PC-3 (cell line): ENCODE results near the gene ZDHHC15. TPM values are rescaled to one million over a fixed set of nuclear protein-coding genes. Genes with fewer than 3 reads are reported as not detected.

Experiments used
- ATAC-seq: fragments of 200-7000 bp; cut with Tn5 transposase; 2 replicates; pipeline ENCODE4 v1.9.1; 2020; ENCODE audit warnings: mild to moderate bottlenecking, moderate library complexity
- BruUV-seq: library from RNA; stranded (reverse); fragments of 400-500 nt; replicated peaks from 2 replicates; lab custom pipeline; 2021; lab: Mats Ljungman, UMichigan
- CTCF ChIA-PET: fragments of 300-600 bp; sonication (Branson Sonifier 250); formaldehyde crosslinking; loops from one replicate; lab custom pipeline; 2022; ENCODE audit warnings: antibody characterized with exemption; lab: Charles Lee
- POLR2A ChIA-PET: fragments of 300-600 bp; sonication (Branson Sonifier 250); formaldehyde crosslinking; loops from one replicate; lab custom pipeline; 2022; ENCODE audit warnings: antibody characterized with exemption; ENCODE audit not compliant: unreplicated experiment; lab: Charles Lee
- DNase-seq: peaks from one replicate; pipeline ENCODE4 v3.0.0-alpha.2; 2015
- H2AFZ ChIP-seq: fragments of 300-600 bp; sonication (generic); 2 replicates; pipeline ENCODE4 v1.6.0; 2016; ENCODE audit warnings: antibody characterized with exemption, low read length
- H3F3A ChIP-seq: fragments of 300-600 bp; sonication (generic); one replicate; pipeline ENCODE4 v1.6.0; 2017; ENCODE audit warnings: antibody characterized with exemption, low read length, control low read depth, mild to moderate bottlenecking; ENCODE audit not compliant: unreplicated experiment
- H3K27ac ChIP-seq: fragments of 300-600 bp; sonication (generic); 2 replicates; pipeline ENCODE4 v1.5.1; 2016; ENCODE audit warnings: mild to moderate bottlenecking, low read length
- H3K27me3 ChIP-seq: fragments of 300-600 bp; sonication (generic); 2 replicates; pipeline ENCODE4 v1.6.1; 2016; ENCODE audit warnings: low read length, mixed read lengths
- H3K36me3 ChIP-seq: fragments of 300-600 bp; sonication (generic); 2 replicates; pipeline ENCODE4 v1.6.1; 2016; ENCODE audit warnings: low read depth, mixed run types, low read length, mixed read lengths
- H3K4me1 ChIP-seq: fragments of 300-600 bp; sonication (generic); 2 replicates; pipeline ENCODE4 v1.5.1; 2016; ENCODE audit warnings: low read length; ENCODE audit not compliant: insufficient read depth
- H3K4me2 ChIP-seq: fragments of 300-600 bp; sonication (generic); 2 replicates; pipeline ENCODE4 v1.6.0; 2016; ENCODE audit warnings: low read length
- H3K4me3 ChIP-seq: fragments of 300-600 bp; sonication (generic); 2 replicates; pipeline ENCODE4 v1.5.1; 2016; ENCODE audit warnings: mild to moderate bottlenecking, low read length, mixed read lengths
- H3K79me2 ChIP-seq: fragments of 300-600 bp; sonication (generic); 2 replicates; pipeline ENCODE4 v1.6.1; 2017; ENCODE audit warnings: low read length, mixed read lengths
- H3K9ac ChIP-seq: fragments of 300-600 bp; sonication (generic); 2 replicates; pipeline ENCODE4 v1.6.0; 2016; ENCODE audit warnings: mild to moderate bottlenecking, low read length
- H3K9me2 ChIP-seq: fragments of 300-600 bp; sonication (generic); replicated peaks from 2 replicates; pipeline ENCODE4 v1.6.1; 2016; ENCODE audit warnings: mixed run types, low read length, mixed read lengths
- H3K9me3 ChIP-seq: fragments of 300-600 bp; sonication (generic); 2 replicates; pipeline ENCODE4 v1.6.1; 2016; ENCODE audit warnings: low read length, mixed read lengths
- H4K20me1 ChIP-seq: fragments of 300-600 bp; sonication (generic); 2 replicates; pipeline ENCODE4 v1.6.1; 2016; ENCODE audit warnings: low read length, mixed read lengths
- CTCF ChIP-seq: fragments of 300-600 bp; sonication (generic); conservative IDR thresholded peaks from 2 replicates; pipeline ENCODE4 v1.5.1; 2017; ENCODE audit warnings: antibody characterized with exemption, low read depth, mild to moderate bottlenecking, low read length
- EZH2 ChIP-seq: fragments of 300-600 bp; sonication (generic); IDR thresholded peaks from one replicate; pipeline ENCODE4 v1.6.1; 2017; ENCODE audit warnings: antibody characterized with exemption, mild to moderate bottlenecking, low read length; ENCODE audit not compliant: unreplicated experiment
- EZH2phosphoT487 ChIP-seq: fragments of 300-600 bp; sonication (generic); IDR thresholded peaks from 2 replicates; pipeline ENCODE4 v1.6.1; 2018; ENCODE audit warnings: mild to moderate bottlenecking, antibody characterized with exemption, low read length, borderline replicate concordance
- intact Hi-C: fragments of 100-400 bp; cut with micrococcal nuclease; formaldehyde crosslinking; loops from 2 replicates; pipeline ENCODE4 v1.9.0; 2023
- total RNA-seq: library from RNA; depleted of rRNA; stranded (reverse); fragments of >200 nt; gene quantifications from 2 replicates; pipeline ENCODE4 v1.2.3, GENCODE V29; 2014

ZDHHC15 gene
- total RNA-seq, 1 experiment from 2014 or later: not detected

DNA sequence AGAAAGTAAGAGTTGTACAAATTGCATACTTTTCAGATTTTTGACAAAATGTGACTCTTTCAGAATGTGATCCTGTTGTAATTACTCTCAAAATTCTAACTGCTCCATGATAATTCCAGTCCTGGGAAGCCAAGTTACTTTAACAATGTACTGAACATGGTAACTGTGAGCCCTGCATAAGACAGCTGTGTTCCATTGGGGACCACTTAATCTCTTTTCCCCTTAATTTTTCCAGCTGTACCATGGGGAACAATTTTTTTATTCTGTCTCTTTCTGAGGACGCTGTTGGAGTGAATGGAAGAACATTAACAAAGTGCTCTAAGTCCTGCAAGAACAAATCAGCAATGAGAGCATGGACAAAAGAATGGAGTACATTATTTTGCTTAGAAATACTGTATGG lies 153.1 kb downstream of the ZDHHC15 start:
- POLR2A ChIA-PET: no interaction called here
- CTCF ChIA-PET: no interaction called here
- no peak overlapping the region for H3K27ac ChIP-seq
- no peaks in the 10 kb centered on the region for H3K4me1 ChIP-seq
- H3F3A ChIP-seq: no peaks in the 10 kb centered on the region
- H3K79me2 ChIP-seq: no peaks in the 10 kb centered on the region
- no TSS peak for BruUV-seq
- H3K36me3 ChIP-seq: no peaks in the 10 kb centered on the region
- H3K9me2 ChIP-seq: no peaks in the 10 kb centered on the region
- no peak overlapping the region for H3K4me2 ChIP-seq
- TF ChIP-seq CTCF (no peak), EZH2 (no peak), EZH2phosphoT487 (no peak)
- DNase-seq (no peak), ATAC-seq (no peak)
- H3K9ac ChIP-seq: no peak overlapping the region
- H3K27me3 ChIP-seq: no peaks in the 10 kb centered on the region
- intact Hi-C loops: no loop called here
- no peak overlapping the region for H3K4me3 ChIP-seq
- H4K20me1 ChIP-seq: no peaks in the 10 kb centered on the region
- no peaks in the 10 kb centered on the region for H3K9me3 ChIP-seq
- no peak overlapping the region for H2AFZ ChIP-seq

GRCh38 chrX:75366861-75367260 lies 156.0 kb downstream of the ZDHHC15 start:
- Histone ChIP-seq H3K4me2 (no peak overlapping the region), H3K79me2 (no peaks in the 10 kb centered on the region), H3K9me3 (no peaks in the 10 kb centered on the region), H3K4me1 (no peaks in the 10 kb centered on the region), H3F3A (no peaks in the 10 kb centered on the region), H3K4me3 (no peak overlapping the region), H2AFZ (no peak overlapping the region), H3K9me2 (no peaks in the 10 kb centered on the region), H4K20me1 (no peaks in the 10 kb centered on the region), H3K27ac (no peak overlapping the region), H3K27me3 (no peaks in the 10 kb centered on the region), H3K36me3 (no peaks in the 10 kb centered on the region), H3K9ac (no peak overlapping the region)
- POLR2A ChIA-PET: no interaction called here
- CTCF ChIA-PET: no interaction called here
- intact Hi-C loops: no loop called here
- no peak for DNase-seq
- TF ChIP-seq CTCF (no peak), EZH2phosphoT487 (no peak), EZH2 (no peak)
- no TSS peak for BruUV-seq
- no peak for ATAC-seq

DNA sequence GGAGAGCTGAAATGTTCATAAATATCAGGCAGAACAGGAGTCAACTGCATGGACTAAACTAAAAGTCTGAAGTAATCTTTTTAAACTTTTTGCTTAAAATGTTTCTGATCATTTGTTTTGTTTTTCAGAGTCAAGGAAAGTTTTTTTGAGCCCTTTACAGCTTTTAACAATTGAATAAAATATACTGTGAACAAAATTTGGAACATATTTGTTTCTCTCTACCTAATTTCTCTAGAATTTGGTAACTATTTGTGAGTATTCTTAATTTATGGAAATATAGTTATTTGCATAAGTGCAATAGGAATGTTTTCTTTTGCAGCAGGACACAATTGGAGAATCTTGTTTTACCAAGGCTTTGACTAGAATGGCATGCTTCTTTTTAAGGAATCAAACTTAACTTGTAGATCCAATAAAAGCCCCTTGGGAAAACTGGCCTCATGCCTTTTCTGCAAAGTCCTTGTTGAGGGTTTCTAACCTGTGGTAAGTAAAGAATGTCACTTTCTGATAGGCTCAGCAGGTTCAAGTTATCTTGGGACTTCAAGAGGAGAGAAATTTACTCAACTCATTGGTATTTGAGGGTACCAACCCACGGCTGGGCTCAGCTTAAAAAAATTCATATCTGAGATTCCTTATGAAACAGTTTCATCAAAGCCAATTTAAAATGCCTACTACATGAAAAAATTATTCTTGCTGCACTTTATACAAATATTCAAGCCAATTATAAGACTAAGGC lies 157.4 kb downstream of the ZDHHC15 start:
- no TSS peak for BruUV-seq
- H4K20me1 ChIP-seq: no peaks in the 10 kb centered on the region
- H3F3A ChIP-seq: no peaks in the 10 kb centered on the region
- ATAC-seq (no peak), DNase-seq (no peak)
- TF ChIP-seq EZH2 (no peak), CTCF (no peak), EZH2phosphoT487 (no peak)
- H3K9me2 ChIP-seq: no peaks in the 10 kb centered on the region
- no peak overlapping the region for H3K27ac ChIP-seq
- H3K36me3 ChIP-seq: no peaks in the 10 kb centered on the region
- H3K9ac ChIP-seq: no peak overlapping the region
- no peaks in the 10 kb centered on the region for H3K9me3 ChIP-seq
- H3K27me3 ChIP-seq: no peaks in the 10 kb centered on the region
- ChIA-PET CTCF (no interaction called here), POLR2A (no interaction called here)
- no peaks in the 10 kb centered on the region for H3K79me2 ChIP-seq
- intact Hi-C loops: no loop called here
- H2AFZ ChIP-seq: no peak overlapping the region
- H3K4me3 ChIP-seq: no peak overlapping the region
- H3K4me2 ChIP-seq: no peak overlapping the region
- H3K4me1 ChIP-seq: no peaks in the 10 kb centered on the region
